ENCODE measurements around the gene AKAP13. TPM values are rescaled to one million over a fixed set of nuclear protein-coding genes. Genes with fewer than 3 reads are reported as not detected.

AKAP13 gene
- total and polyA plus RNA-seq, 7 donors, result 18.2 to 126 (median 93.7) TPM

DNA sequence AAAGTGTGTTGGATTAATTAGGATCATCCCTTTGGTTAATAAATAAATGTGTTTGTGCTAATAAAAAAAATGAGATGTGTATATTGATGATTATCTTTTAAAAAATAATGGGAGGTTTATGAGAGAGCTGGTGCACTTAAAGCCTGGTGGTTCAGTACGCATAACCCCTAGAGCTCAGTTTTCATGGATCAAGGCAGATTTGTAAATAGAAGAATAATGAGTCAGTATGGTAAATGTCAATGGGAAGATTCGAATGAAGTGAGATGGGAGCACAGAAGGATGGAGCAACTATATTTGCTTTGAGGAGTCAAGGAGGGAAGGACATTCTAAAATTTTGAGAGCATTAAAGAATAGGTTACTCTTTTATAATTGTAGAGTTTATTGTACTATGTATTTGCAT, 35.4 kb downstream of the AKAP13 start:
- no peak overlapping the region for H3K4me3 ChIP-seq
- H3K9me3 ChIP-seq, result no peaks in the 10 kb centered on the region
- H3K36me3 ChIP-seq (ENCODE audit: insufficient read depth in 1 of 2, low read depth in 1 of 2), result no peaks in the 10 kb centered on the region
- H3K4me1 ChIP-seq, result peaks cover 27% of the 10 kb centered on the region
- no peak for DNase-seq
- ATAC-seq, result no peak
- TF ChIP-seq, protein P1, sequence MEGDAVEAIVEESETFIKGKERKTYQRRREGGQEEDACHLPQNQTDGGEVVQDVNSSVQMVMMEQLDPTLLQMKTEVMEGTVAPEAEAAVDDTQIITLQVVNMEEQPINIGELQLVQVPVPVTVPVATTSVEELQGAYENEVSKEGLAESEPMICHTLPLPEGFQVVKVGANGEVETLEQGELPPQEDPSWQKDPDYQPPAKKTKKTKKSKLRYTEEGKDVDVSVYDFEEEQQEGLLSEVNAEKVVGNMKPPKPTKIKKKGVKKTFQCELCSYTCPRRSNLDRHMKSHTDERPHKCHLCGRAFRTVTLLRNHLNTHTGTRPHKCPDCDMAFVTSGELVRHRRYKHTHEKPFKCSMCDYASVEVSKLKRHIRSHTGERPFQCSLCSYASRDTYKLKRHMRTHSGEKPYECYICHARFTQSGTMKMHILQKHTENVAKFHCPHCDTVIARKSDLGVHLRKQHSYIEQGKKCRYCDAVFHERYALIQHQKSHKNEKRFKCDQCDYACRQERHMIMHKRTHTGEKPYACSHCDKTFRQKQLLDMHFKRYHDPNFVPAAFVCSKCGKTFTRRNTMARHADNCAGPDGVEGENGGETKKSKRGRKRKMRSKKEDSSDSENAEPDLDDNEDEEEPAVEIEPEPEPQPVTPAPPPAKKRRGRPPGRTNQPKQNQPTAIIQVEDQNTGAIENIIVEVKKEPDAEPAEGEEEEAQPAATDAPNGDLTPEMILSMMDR (IDR thresholded peaks at IDR 0.05), result no peak
- no peak overlapping the region for H3K27ac ChIP-seq
- WGBS, 3 donors, result 85 to 94% (median 89%) methylated on average over 2 of the region's 2 CpGs
- intact Hi-C loops (cut with DNase I), result loop anchor here in 1 of 2 donors (2.0 kb wide), 1 partner anchor 85 kb away; no protein-coding TSS in a partner anchor
- no peaks in the 10 kb centered on the region for H3K27me3 ChIP-seq (ENCODE audit: insufficient read depth in 3 of 3, low read length in 2 of 3)

DNA sequence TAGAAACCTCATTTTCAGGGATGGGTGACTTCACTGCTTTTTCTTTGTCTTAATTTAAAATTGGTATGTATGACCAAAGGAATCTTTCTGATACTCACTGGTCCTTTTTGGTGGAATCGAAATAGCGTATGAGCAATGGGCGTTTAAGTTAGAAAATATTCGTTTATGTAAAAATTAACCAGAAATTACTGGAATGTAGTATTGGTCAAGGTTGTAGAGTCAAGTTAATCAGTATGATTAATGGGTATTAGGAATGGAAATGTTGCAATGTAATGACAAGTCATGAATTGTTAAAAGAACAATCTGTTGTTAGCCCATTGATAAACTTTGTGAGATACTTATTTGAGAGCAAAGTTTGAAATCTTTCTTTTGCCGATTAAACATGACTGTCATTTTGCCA, 36.9 kb downstream of the AKAP13 start:
- H3K4me3 ChIP-seq, result no peak overlapping the region
- 93 to 95% (median 94%) methylated on average over 5 of the region's 5 CpGs for WGBS, 3 donors
- ATAC-seq (no peak), DNase-seq (no peak)
- H3K27me3 ChIP-seq (ENCODE audit: insufficient read depth in 3 of 3, low read length in 2 of 3), result no peaks in the 10 kb centered on the region
- TF ChIP-seq, protein P1 (IDR thresholded peaks at IDR 0.05), result no peak
- H3K9me3 ChIP-seq, result no peaks in the 10 kb centered on the region
- H3K4me1 ChIP-seq, result peaks cover 36% of the 10 kb centered on the region
- H3K36me3 ChIP-seq (ENCODE audit: insufficient read depth in 1 of 2, low read depth in 1 of 2), result no peaks in the 10 kb centered on the region
- intact Hi-C loops (cut with DNase I), result no loop called here
- no peak overlapping the region for H3K27ac ChIP-seq

DNA sequence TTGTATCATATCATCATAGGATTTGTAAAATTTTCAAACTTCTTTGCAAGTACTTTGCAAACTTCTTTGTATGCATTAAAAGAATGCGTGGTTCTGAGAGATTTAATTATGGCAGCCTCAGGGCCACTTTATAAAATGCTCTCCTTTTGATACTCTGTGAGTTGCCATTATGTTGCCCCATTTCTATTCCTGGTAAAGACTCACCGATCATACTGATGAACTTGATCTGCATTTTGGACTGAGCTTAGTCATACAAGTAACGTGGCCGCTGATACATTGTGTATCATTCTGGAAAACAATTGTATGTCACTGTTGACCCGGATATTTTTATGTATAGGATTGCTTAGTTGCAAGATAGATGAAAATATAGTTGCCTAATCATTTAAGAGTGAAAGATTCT, 38.8 kb downstream of the AKAP13 start:
- intact Hi-C loops (cut with DNase I), result loop anchor here in 1 of 2 donors (2.0 kb wide), 1 partner anchor 26 kb away; no protein-coding TSS in a partner anchor
- no peaks in the 10 kb centered on the region for H3K27me3 ChIP-seq (ENCODE audit: insufficient read depth in 3 of 3, low read length in 2 of 3)
- 68 to 76% (median 75%) methylated on average over 5 of the region's 5 CpGs for WGBS, 3 donors

DNA sequence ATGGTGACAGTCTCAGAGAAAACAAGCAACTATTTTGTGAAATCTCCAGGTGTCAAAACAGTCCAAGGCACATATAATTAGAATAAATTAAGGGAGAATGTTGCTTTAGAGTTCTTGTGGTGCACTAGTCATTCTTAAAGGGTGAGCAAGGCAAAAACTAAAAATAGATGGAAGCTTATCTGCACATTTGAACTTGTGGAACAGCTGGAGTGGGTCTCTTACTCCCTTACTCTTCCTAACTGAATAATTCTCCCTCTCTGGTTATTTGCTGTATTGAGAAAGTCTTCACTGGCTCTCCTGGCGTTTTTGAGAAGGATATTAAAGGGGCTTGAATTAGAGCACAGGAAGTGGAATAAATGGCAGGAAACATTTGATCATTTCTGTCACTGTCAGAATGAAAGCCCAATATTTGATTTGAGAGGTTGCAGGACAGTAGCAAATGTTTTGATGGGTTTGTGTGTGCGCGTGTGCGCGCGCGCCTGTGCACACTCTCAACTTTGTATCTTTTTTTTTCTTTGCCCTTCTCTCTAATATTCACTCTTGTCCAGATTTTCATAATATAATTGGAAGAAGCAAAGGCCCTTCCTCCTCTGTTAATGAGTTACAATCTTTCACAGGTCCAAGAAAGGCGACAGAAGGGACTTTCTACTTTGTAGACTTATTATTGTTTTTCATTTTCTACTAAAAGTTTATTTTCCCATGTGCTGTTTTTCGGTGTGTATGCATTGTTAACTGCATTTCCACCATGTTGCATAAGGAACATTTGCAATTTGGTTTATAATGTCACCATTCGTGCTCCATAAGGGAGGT, 40.9 kb downstream of the AKAP13 start:
- Histone ChIP-seq H3K4me1 (peaks cover 22% of the 10 kb centered on the region), H3K27ac (no peak overlapping the region), H3K4me3 (no peak overlapping the region), H3K9me3 (no peaks in the 10 kb centered on the region), H3K27me3 (ENCODE audit: insufficient read depth in 3 of 3, low read length in 2 of 3) (no peaks in the 10 kb centered on the region), H3K36me3 (ENCODE audit: insufficient read depth in 1 of 2, low read depth in 1 of 2) (no peaks in the 10 kb centered on the region)
- DNase-seq (no peak), ATAC-seq (peak; percentile 57 to 75 (median 64))
- 78 to 88% (median 83%) methylated on average over 10 of the region's 10 CpGs for WGBS, 3 donors
- intact Hi-C loops (cut with DNase I), result no loop called here
- TF ChIP-seq, protein P1 (IDR thresholded peaks at IDR 0.05), result no peak

More for the DNA sequence above, 38.8 kb downstream of the AKAP13 start:
- H3K9me3 ChIP-seq, result no peaks in the 10 kb centered on the region
- DNase-seq, result no peak
- peak in 3 of 4 donors; percentile 45 to 59 (median 47) for ATAC-seq
- TF ChIP-seq, protein P1 (IDR thresholded peaks at IDR 0.05), result no peak
- H3K4me3 ChIP-seq, result no peak overlapping the region
- peaks cover 27% of the 10 kb centered on the region for H3K4me1 ChIP-seq
- no peak overlapping the region for H3K27ac ChIP-seq
- H3K36me3 ChIP-seq (ENCODE audit: insufficient read depth in 1 of 2, low read depth in 1 of 2), result no peaks in the 10 kb centered on the region
